Kidney (tissue), 14 donors: ENCODE measurements around the gene GCNT2. TPM values are rescaled to one million over a fixed set of nuclear protein-coding genes. Genes with fewer than 3 reads are reported as not detected.

Source experiments
- DNase-seq, 5 donors: peaks; one replicate each; pipeline ENCODE4 v3.0.0-alpha.2; 2013 to 2020
- FAIRE-seq: peaks from 2 replicates; lab custom pipeline; 2012; peaks lifted over from hg19 to GRCh38; lab: Jason Lieb, UNC
- H3K27ac ChIP-seq, 2 donors: one replicate each; pipeline ENCODE4 v1.7.0; 2013; ENCODE audit warnings: low read depth in 2 of 2, low read length in 2 of 2, inconsistent platforms in 1 of 2
- H3K27me3 ChIP-seq: one replicate; pipeline ENCODE4 v1.7.1; 2013; ENCODE audit warnings: low read length, inconsistent platforms; ENCODE audit not compliant: control insufficient read depth, insufficient read depth
- H3K36me3 ChIP-seq, 3 donors: one replicate each; pipeline versions ENCODE4 v1.7.0 to v1.7.1; 2013; ENCODE audit warnings: low read length in 3 of 3, control low read depth in 1 of 3, inconsistent platforms in 1 of 3; ENCODE audit not compliant: insufficient read depth in 3 of 3, control insufficient read depth in 2 of 3
- H3K4me1 ChIP-seq, 3 donors: one replicate each; pipeline versions ENCODE4 v1.7.0 to v1.7.1; 2013; ENCODE audit warnings: low read length in 3 of 3, inconsistent platforms in 1 of 3, low read depth in 1 of 3; ENCODE audit not compliant: control insufficient read depth in 2 of 3, insufficient read depth in 2 of 3
- H3K4me3 ChIP-seq, 3 donors: one replicate each; pipeline versions ENCODE4 v1.7.0 to v1.8.1; 2013; ENCODE audit warnings: low read length in 3 of 3, control low read depth in 1 of 3, inconsistent platforms in 1 of 3
- H3K9ac ChIP-seq, 3 donors: one replicate each; pipeline versions ENCODE4 v1.7.0 to v1.7.1; 2013; ENCODE audit warnings: low read length in 3 of 3, control low read depth in 1 of 3, inconsistent platforms in 1 of 3
- H3K9me3 ChIP-seq, 3 donors: one replicate each; pipeline versions ENCODE4 v1.7.0 to v1.7.1; 2013; ENCODE audit warnings: low read length in 3 of 3, control low read depth in 1 of 3, inconsistent platforms in 1 of 3; ENCODE audit not compliant: control insufficient read depth in 2 of 3, insufficient read depth in 1 of 3
- intact Hi-C: fragments of 100-400 bp; cut with DNase I; formaldehyde crosslinking; loops from one replicate; pipeline ENCODE4 v1.11.1; 2022
- polyA plus RNA-seq: library from polyadenylated mRNA; stranded (reverse); fragments of 350-450 nt; fragmentation: Illumina TruSeq; extraction: RNeasy Lipid Tissue Mini Kit (QIAGEN cat#74804); gene quantifications from one replicate; pipeline ENCODE4 v1.2.3, GENCODE V29; 2014; ENCODE audit warnings: low read depth, low replicate concordance; ENCODE audit not compliant: insufficient read depth
- total RNA-seq: library from RNA; stranded (reverse); fragmentation: NEBNext Ultra II Directional; extraction: Animal tissue kit (Norgen Biotek cat#: 25700); gene quantifications from one replicate; pipeline ENCODE4 v1.2.1, GENCODE V29; 2021
- TF ChIP-seq, protein P1 (sequence below): IDR thresholded peaks from 3 replicates; pipeline ENCODE4 v1.5.1; 2012; ENCODE audit warnings: mild to moderate bottlenecking, moderate library complexity, borderline replicate concordance; ENCODE audit not compliant: insufficient read depth; ENCODE audit errors: extremely low read depth
- donor health status: control.
- donor health status: control.
- donor health status: control.
- donor health status: control.
- donor health status: control.
- donor health status: DM: yes; HTN: yes; CAD: no.
- donor health status: Normal renal cell carcinoma (clear cell type).

Gene GCNT2
- total and polyA plus RNA-seq, 2 donors from 2014 or later = 10.5 to 12.5 TPM

DNA sequence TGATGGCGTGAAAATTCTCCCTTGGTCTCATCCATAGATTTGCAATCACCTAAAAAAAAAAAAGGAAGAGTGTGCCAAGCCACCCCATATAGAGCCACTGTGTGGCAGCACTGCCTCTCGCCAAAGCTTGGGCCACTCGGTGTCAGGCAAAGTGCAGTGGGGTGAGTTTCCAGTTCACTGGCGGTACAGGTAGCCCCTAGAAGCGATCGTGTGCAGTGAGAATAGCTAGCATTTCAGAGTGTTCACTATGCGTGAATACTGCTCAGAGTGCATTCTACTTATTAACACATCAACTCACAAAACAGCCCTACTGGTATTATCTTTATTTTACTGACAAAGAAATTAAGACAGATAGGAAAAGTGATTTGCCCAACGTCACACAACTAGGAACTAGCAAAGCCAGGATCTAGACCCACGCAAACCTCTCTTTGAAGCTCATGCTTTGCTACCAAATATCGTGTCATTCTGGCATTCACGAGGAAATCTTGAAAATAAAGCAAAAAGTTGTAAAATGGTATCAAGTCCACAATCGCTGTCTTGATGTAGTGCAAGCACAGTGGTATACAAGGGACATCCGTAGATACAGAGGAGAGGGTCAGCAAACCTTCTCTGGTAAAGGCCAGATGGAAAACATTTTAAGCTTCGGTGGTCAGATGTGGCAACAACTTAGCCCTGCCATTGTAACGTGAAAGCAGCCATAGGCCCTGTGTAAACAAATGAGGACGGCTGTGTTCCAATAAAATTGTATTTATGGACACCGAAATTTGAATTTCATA, 10.4 kb upstream of the GCNT2 start:
- intact Hi-C loops = no loop called here
- Histone ChIP-seq H3K27me3 (no peaks in the 10 kb centered on the region), H3K9ac (peak overlapping the region in 1 of 3 donors; percentile 10), H3K9me3 (no peaks in the 10 kb centered on the region), H3K27ac (peak overlapping the region in 1 of 2 donors; percentile 1), H3K36me3 (no peaks in the 10 kb centered on the region), H3K4me3 (peak overlapping the region; percentile 31 to 37 (median 36)), H3K4me1 (peaks cover 3 to 7% (median 3%) of the 10 kb centered on the region in 3 donors)
- DNase-seq (peak in 4 of 5 donors; percentile 80 to 89 (median 84)), FAIRE-seq (no peak)
- TF ChIP-seq, protein P1, sequence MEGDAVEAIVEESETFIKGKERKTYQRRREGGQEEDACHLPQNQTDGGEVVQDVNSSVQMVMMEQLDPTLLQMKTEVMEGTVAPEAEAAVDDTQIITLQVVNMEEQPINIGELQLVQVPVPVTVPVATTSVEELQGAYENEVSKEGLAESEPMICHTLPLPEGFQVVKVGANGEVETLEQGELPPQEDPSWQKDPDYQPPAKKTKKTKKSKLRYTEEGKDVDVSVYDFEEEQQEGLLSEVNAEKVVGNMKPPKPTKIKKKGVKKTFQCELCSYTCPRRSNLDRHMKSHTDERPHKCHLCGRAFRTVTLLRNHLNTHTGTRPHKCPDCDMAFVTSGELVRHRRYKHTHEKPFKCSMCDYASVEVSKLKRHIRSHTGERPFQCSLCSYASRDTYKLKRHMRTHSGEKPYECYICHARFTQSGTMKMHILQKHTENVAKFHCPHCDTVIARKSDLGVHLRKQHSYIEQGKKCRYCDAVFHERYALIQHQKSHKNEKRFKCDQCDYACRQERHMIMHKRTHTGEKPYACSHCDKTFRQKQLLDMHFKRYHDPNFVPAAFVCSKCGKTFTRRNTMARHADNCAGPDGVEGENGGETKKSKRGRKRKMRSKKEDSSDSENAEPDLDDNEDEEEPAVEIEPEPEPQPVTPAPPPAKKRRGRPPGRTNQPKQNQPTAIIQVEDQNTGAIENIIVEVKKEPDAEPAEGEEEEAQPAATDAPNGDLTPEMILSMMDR = peak; percentile 78

DNA sequence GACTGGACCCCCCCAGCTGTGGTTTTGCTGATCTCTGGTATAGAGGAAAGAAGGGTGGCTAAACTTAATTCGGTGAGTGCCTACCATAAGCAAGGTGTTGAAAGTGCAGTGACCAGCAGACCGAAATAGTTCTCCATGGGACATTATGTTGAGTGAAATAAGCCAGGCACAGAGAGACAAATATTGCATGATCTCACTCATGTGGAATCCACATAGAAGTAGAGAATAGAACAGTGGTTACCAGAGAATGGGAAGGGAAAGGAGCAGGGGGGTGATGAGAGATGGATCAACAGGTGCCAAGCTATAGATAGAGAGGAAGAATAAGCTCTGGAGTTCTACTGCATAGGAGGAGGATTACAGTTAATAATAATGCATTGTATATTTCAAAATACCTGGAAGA, 9.7 kb upstream of the GCNT2 start:
- H3K4me1 ChIP-seq = peaks cover 3 to 7% (median 3%) of the 10 kb centered on the region in 3 donors
- DNase-seq (peak in 1 of 5 donors; percentile 30), FAIRE-seq (no peak)
- H3K9me3 ChIP-seq = no peaks in the 10 kb centered on the region
- H3K36me3 ChIP-seq = no peaks in the 10 kb centered on the region
- intact Hi-C loops = no loop called here
- no peaks in the 10 kb centered on the region for H3K27me3 ChIP-seq
- TF ChIP-seq, protein P1 = no peak
- no peak overlapping the region for H3K9ac ChIP-seq
- no peak overlapping the region for H3K4me3 ChIP-seq
- no peak overlapping the region for H3K27ac ChIP-seq

DNA sequence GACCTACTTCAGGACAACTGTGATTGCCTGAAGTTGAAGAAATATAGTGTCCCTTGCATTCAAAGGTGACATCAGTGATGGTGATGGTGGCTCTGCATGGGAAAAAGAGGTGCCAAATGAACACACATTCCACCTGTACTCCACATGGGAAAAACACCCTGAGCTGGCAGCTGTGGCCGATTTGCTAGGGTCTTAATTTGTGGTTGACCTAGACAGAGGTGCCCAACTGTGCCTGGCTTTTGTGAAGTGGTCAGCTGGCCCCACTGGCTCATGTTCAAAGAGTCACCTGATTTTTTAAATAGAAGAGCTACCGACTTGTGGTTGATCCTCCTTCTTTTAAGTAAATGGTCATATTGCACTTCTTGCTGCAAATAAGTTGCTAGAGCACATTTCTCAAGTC, 7.6 kb upstream of the GCNT2 start:
- Histone ChIP-seq H3K4me1 (peaks cover 3 to 7% (median 3%) of the 10 kb centered on the region in 3 donors), H3K27me3 (no peaks in the 10 kb centered on the region), H3K4me3 (no peak overlapping the region), H3K9ac (no peak overlapping the region), H3K36me3 (no peaks in the 10 kb centered on the region), H3K27ac (no peak overlapping the region), H3K9me3 (no peaks in the 10 kb centered on the region)
- DNase-seq = no peak
- no peak for FAIRE-seq
- TF ChIP-seq, protein P1 = no peak
- intact Hi-C loops = no loop called here
